H7 (cell line): ENCODE measurements around the gene PIGN. TPM values are rescaled to one million over a fixed set of nuclear protein-coding genes. Genes with fewer than 3 reads are reported as not detected.
"Not testable (repeated sequence)": the region's sequence is repeated elsewhere in the genome, so short reads cannot be mapped to it uniquely, and the experiment has no call there.

Source experiments
- DNase-seq: peaks from one replicate; pipeline ENCODE4 v3.0.0; 2012
- H3K27me3 ChIP-seq: 2 replicates; pipeline ENCODE4 v1.6.0; 2011; ENCODE audit warnings: mild to moderate bottlenecking, low read length; ENCODE audit not compliant: control insufficient read depth, insufficient read depth
- H3K36me3 ChIP-seq: replicated peaks from 2 replicates; pipeline ENCODE4 v1.5.1; 2011; ENCODE audit warnings: low read length; ENCODE audit not compliant: control insufficient read depth, insufficient read depth
- H3K4me3 ChIP-seq: 2 replicates; pipeline ENCODE4 v1.5.1; 2011; ENCODE audit warnings: low read depth, mild to moderate bottlenecking, control low read depth, low read length, moderate library complexity; ENCODE audit not compliant: insufficient read depth
- total RNA-seq: library from RNA; depleted of rRNA; stranded (reverse); fragments of >200 nt; shearing (Covaris generic); gene quantifications from 2 replicates; pipeline ENCODE4 v1.2.3, GENCODE V29; 2014

The PIGN gene
- total RNA-seq, 1 experiment from 2014 or later: 16.2 TPM

DNA sequence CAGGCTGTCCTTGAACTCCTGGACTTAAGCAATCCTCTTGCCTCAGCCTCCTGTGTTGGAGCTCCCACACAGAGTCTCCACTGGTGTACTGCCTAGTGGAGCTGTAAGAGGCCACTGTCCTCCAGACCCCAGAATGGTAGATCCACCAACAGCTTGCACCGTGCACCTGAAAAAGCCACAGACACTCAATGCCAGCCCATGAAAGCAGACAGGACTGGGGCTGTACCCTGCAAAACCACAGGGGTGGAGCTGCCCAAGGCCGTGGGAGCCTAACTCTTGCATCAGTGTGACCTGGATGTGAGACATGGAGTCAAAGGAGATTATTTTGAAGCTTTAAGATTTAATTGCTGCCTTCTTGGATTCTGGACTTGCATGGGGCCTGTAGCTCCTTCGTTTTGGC lies 152.6 kb downstream of the PIGN start:
- H3K4me3 ChIP-seq, DNase-seq, H3K27me3 ChIP-seq, H3K36me3 ChIP-seq: not testable (repeated sequence)

DNA sequence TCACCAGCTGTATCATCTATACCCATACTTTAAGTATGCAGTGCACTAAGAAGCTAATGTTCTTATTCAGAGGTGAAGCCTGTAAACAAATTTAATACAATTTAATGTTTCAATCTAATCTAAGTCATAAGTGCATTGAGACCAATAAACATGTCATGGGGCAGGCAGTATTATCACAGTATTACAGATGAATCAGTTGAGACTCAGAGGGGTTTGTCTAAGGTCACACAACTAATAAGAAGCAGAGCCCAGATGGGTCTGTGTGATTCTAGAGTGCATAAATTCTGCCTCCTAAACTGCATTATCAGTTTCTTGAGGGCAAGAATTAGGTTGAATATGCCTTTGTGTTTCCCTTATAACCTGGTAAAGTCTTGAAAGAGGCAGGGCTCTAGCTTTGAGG lies 153.1 kb downstream of the PIGN start:
- H3K36me3 ChIP-seq: no peaks in the 10 kb centered on the region

DNA sequence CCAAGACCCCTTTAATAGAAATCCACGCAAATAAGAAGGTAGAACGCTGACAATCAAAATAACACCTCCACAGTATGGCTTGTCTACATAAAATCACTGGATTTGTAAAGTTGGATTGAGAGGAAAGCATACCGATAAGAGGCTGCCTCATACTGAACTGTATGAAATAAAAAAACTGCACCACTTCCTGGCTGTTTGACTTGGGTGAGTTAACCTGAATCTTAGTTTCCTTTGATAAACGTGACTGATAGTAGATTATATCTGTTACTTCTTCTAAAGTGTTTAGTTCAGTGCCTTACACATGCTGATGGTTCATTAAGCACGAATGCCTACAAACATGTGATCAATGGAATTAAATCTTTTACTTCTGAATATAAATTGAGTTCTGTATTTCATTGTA lies 153.6 kb downstream of the PIGN start:
- Histone ChIP-seq H3K27me3 (no peaks in the 10 kb centered on the region), H3K36me3 (no peaks in the 10 kb centered on the region), H3K4me3 (no peak overlapping the region)
- DNase-seq: no peak

More for the DNA sequence above, 153.1 kb downstream of the PIGN start:
- no peak for DNase-seq
- H3K4me3 ChIP-seq: no peak overlapping the region
- no peaks in the 10 kb centered on the region for H3K27me3 ChIP-seq

DNA sequence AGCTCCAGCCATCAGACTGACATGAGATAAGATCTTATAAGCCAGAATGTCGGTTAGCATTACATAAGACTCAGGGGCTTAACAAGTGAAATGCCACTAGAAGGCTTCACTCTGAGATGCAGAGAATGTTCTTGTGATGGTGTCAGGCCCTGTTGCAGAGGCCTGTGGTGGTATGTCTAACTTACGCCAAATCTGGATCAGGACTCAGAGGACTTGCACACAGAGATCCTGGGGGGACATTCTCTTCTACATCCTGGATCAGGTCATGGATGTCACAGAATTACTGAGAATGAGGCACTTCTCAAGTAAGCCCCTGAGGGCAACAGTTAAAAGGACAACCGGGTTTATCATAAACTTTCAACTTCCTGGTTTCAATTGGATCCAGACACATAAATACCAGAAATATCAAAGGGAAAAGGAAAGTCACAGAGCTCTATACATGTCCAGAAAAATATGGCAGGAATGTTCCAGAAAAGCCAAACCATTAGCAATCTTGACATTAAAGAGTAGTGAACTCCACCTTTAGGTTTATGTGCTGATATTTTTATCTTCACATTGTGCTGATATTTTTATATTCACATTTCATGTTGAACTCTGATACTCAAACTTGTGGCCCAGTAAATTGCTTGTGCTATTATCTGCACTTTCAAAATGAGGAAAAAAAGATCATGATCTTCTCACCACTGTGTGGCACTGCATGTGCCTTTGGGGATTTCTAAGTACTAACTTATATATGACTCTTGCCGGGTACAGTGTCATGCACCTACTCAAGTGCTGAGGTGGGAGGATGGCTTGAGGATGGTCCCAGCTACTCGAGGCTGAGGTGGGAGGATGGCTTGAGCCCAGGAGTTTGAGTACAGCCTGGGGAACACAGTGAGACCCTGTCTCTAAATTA lies 156.5 kb downstream of the PIGN start:
- Histone ChIP-seq H3K27me3 (no peaks in the 10 kb centered on the region), H3K4me3 (no peak overlapping the region), H3K36me3 (no peaks in the 10 kb centered on the region)
- no peak for DNase-seq

- no peak for DNase-seq
- Histone ChIP-seq H3K4me3 (no peak overlapping the region), H3K27me3 (no peaks in the 10 kb centered on the region), H3K36me3 (no peaks in the 10 kb centered on the region)
Observed at GRCh38 chr18:62028715-62029114, 158.1 kb downstream of the PIGN start.

- H3K27me3 ChIP-seq: no peaks in the 10 kb centered on the region
- no peak overlapping the region for H3K4me3 ChIP-seq
- no peaks in the 10 kb centered on the region for H3K36me3 ChIP-seq
- peak; percentile 15 for DNase-seq
Observed at GRCh38 chr18:62027914-62028520, 158.8 kb downstream of the PIGN start.

- H3K36me3 ChIP-seq: no peaks in the 10 kb centered on the region
- no peaks in the 10 kb centered on the region for H3K27me3 ChIP-seq
- no peak for DNase-seq
- no peak overlapping the region for H3K4me3 ChIP-seq
Observed at GRCh38 chr18:62026586-62026985, 160.3 kb downstream of the PIGN start.

DNA sequence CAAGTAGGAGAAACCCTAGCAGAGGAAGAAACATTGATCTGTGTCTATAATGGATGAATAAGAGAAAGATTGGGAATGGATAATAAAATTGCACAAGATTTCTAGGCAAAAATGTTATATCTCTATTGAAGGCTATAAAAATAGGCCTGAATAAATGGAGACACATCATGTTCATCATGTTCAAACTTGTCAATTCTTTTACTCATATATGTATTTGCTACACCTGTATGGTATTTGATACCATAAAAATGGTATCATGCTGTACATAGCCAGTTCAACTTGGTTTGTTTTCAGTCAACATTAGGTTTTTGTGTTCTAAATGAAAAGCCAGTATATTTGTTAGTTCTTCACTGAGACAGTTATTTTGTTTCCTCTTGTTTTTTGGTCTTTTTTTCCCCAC lies 161.9 kb downstream of the PIGN start:
- DNase-seq: no peak

GRCh38 chr18:62023536-62023935 lies 163.3 kb downstream of the PIGN start:
- no peaks in the 10 kb centered on the region for H3K36me3 ChIP-seq
- no peaks in the 10 kb centered on the region for H3K27me3 ChIP-seq
- DNase-seq: no peak
- H3K4me3 ChIP-seq: no peak overlapping the region

More for the DNA sequence above, 161.9 kb downstream of the PIGN start:
- Histone ChIP-seq H3K27me3 (no peaks in the 10 kb centered on the region), H3K4me3 (no peak overlapping the region), H3K36me3 (no peaks in the 10 kb centered on the region)

DNA sequence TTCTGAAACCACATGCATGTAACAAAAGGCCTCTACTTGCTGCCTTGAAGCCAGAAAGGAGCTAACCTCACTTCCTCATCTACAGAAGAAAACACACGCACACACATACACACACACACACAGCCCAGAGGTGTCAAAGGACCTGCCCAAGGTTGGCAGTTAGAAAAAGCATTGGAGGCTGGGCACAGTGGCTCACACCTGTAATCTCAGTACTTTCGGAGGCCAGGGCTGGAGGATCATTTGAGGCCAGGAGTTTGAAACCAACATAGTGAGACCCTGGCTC lies 168.2 kb downstream of the PIGN start:
- DNase-seq: no peak

DNA sequence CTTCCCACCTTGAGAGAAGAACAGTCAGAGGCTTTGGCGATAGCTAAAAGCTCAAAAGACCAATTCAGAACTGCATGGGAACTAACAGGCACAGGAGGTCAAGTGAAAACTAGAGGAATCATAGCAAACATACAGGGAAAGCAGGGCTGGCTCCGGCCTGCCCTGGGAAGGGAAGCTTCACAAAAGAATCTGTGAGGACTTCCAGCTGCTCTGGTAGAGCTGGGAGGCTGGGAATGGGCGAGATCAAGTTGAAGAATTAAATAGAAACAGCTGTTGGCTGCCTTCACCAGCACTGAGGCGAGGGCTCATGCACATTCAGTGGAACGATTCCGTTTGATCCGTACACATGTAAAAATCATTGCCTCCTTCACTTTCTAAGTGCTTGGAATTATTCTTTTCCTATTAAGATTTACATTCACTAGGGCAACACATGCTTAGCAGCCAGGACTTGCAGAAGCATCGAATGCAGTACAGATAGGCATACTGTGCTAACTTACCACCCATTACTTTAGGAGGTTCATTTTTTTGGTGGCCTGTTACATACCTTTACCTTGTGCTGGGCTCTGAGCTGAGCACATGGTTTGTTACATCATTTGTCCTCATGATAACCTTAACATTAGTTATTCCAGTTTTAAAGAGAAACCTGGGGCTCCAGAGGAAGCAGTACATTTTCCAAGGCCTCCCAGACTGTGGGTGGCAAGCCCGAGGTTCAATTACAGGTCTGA lies 168.7 kb downstream of the PIGN start:
- Histone ChIP-seq H3K27me3 (no peaks in the 10 kb centered on the region), H3K36me3 (no peaks in the 10 kb centered on the region), H3K4me3 (no peak overlapping the region)
- DNase-seq: no peak

More for the DNA sequence above, 168.2 kb downstream of the PIGN start:
- Histone ChIP-seq H3K36me3 (no peaks in the 10 kb centered on the region), H3K4me3 (no peak overlapping the region), H3K27me3 (no peaks in the 10 kb centered on the region)

- no peaks in the 10 kb centered on the region for H3K36me3 ChIP-seq
- DNase-seq: no peak
- no peak overlapping the region for H3K4me3 ChIP-seq
- no peaks in the 10 kb centered on the region for H3K27me3 ChIP-seq
Observed at GRCh38 chr18:62017618-62018017, 169.2 kb downstream of the PIGN start.

DNA sequence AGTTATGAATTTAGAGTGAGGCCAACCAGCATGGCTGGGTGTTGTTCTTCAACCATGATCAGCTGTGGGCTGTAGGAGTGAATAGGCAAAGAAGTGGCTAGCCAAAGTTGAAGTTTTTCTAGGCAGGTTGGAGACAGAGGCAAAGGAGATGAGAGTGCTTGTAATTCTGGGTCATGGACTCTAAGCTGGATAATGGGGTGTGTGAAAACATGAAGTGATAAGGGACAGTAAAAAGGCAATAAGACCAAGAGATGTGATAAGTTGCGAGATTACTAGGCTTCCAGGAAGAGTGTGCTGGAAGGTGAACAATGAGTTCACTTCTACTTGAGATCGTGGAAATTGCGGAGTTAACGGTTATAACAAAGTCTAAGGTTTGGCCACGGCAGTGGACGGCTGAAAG lies 175.4 kb downstream of the PIGN start:
- no peaks in the 10 kb centered on the region for H3K36me3 ChIP-seq
- H3K4me3 ChIP-seq: no peak overlapping the region
- no peaks in the 10 kb centered on the region for H3K27me3 ChIP-seq
- no peak for DNase-seq

DNA sequence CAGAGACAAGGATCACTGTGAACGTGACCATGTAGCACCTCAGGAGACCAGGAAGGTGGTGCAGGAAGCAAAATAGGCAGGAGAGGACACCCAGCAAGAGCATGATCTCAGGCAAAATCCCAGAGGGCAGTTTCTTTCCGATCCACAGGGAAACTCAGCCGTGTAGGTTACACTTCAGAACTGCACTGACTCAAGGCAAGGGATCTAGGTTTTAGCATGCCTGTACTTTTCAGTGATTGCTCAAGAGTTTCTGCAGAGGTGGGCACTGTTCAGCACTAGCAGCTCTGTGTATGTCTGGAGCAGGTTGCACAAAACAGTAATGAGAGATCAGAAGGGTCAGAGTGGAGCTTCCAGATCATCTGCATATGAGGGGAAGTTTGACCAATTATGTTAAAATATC lies 177.3 kb downstream of the PIGN start:
- H3K4me3 ChIP-seq: no peak overlapping the region
- H3K27me3 ChIP-seq: no peaks in the 10 kb centered on the region
- DNase-seq: no peak
- H3K36me3 ChIP-seq: no peaks in the 10 kb centered on the region

DNA sequence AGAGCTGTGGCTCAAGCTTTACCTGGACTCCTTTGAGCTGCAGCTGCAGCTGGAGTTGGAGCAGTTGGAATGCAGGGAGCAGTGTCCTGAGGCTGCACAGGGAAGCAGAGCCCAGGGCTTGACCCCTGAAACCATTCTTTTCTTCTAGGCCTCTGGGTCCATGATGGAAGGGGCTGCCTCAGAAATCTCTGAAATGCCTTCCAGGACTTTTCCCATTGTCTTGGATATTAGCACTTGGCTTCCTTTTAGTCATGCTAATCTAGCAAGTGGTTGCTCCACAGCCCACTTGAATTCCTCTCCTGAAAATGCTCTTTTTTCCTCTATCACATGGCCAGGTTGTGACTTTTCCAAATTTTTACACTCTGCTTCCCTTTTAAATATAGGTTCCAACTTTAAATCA lies 185.5 kb downstream of the PIGN start:
- DNase-seq: no peak
- no peak overlapping the region for H3K4me3 ChIP-seq
- H3K27me3 ChIP-seq: no peaks in the 10 kb centered on the region
- no peaks in the 10 kb centered on the region for H3K36me3 ChIP-seq
